HG02938 (cell line): Measurements from ENCODE around the gene CLDN34.

Source experiments
- ATAC-seq: cut with Tn5 transposase; IDR thresholded peaks from one replicate; pipeline ENCODE4 v1.9.1; 2021; ENCODE audit warnings: mild to moderate bottlenecking, moderate library complexity; ENCODE audit not compliant: unreplicated experiment

Gene CLDN34

DNA sequence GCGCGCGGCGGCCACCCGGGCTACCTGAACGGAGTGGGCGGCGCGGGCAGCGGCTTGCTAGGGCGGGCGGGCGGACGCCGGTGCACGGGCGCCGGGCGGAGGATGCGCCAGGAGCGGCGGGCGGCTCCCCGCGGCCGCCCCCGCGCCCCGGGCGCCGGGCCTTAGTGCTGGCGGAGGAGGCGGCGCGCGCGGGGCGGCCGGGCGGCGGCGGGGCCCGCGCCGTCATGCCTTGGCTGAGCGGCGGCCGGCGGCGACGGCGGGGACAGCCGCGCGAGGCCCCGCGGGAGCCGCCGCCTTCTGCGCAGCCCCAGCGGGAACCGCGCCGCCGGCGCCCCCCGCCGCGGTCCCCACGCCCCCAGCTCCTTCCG is 48.2 kb downstream of the CLDN34 start:
- ATAC-seq = peak; percentile 9

DNA sequence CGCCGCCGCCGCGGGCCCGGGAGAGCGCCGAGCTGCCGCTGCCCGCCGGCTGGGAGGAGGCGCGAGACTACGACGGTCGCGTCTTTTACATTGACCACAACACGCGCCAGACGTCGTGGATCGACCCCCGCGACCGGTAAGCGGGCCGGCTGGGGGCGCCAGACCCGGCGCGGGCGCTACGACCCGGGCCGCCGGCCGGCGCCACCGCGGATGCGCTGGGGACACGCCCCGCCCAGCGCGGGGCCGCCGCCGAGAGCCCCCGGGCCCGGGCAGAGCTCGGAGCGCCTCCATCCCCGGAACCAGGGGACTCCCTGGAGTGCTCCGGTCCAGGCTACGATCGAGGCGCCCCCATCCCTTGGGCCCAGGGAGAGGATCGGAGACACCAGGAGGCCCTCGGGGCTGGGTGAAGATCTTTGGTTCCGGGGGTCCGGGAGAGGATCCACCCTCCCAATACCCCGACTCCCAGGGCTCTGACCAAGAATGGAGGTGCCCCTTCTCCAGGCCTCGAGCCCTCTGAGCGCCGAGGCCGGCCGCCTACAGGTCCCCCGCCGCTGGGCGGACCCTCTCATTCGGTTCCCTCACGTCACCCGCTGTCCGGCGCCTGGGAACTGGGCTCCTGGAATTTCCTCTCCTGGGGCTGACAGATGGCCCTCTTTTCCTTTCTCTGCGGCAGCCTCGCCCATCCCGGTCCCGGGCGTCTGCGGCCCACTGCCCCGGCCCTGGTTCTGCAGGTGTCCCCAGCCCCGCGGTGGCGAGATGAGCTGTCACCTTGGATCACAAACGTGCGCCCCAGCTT is 48.8 kb downstream of the CLDN34 start:
- no peak for ATAC-seq

DNA sequence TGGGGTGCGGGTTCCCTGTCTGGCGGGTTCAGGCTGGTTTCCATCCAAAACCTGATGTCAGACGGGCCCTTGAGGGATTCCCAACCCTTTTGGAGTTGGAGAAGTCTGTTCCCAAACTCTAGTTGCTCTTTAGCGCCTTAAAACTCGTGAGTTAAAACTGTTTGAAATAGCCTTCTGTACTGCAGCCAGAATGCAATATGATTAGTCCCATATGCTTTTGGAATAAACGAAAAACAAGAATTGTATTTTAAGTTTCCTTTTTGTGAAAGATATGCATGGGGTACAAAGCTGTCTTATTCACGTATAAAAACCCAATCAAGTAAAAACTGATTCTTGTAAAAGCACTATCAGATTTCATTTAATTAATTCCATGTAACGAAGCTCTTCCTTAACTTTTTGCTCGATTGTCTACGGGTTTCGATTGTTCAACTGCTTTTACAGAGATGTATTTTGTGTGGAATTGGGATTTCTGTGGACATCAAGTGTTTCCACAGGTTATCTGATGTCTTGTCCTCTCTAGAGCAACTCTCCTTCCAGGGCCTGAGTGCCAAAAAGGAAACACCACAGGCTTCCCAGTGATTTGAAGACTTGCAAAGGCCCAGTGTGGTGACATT is 49.5 kb downstream of the CLDN34 start:
- ATAC-seq = no peak

DNA sequence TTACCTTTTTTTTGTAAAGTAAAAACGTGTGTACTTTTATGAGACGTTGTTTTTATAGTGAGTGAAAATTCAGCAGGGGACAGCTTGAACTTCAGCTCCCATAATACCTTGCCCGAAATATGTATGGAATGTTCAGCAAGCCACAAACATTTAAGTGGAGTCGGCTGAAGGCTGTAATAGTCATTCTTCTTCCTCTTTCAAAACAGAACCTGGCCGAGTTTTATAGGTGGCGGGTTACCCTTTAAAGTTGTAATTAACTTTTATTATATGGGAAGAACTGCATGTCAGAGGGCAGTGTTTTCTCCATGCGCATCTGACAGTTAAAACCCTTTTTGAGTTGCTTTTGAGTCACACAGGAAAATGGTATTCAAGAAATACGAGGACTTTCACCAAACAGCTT is 50.7 kb downstream of the CLDN34 start:
- no peak for ATAC-seq
